ENCODE measurements around the gene TNFAIP2. TPM values are rescaled to one million over a fixed set of nuclear protein-coding genes. Genes with fewer than 3 reads are reported as not detected.

Gene TNFAIP2
- total and polyA plus RNA-seq, 9 donors, result 7.1 to 258 (median 27.4) TPM

DNA sequence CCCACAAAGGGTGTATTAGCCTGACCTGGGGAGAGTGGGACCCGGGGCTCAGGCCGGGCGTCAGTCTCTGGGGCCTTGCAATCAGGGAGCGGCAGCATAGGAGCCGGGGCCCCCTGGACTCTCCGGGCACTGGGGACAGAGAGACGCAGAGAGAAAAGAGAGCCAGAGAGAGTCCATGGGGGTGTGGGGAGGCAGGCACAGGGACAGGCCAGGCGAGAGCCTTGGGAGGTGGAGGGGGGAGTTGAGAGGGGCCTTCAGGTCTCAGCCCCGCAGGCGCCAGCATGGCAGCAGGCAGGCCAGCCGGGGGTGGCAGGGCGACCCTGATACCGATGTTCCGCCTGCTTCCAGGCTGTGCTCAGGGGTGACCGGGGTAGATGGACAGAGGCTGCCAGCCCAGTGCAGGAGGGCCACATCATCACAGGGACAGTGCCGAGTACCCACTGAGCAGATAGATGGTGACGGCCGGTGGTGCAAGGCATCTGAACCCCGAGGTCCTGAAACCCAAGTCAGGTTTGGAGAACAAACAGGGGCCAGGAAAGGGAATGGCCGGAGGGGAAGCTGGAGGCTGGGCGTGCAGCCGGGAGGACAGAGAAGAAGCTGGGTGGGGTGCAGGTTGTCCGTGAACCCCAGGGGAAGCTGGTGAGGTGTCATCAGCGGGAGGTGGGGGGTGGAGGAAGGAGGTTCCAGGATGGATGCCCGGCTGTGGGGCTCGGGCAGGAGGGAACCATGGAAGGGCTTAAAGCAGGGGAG, 25.8 kb upstream of the TNFAIP2 start:
- H3K27me3 ChIP-seq, result no peaks in the 10 kb centered on the region
- no peak for DNase-seq
- no peaks in the 10 kb centered on the region for H3K36me3 ChIP-seq
- intact Hi-C loops (cut with DNase I), result no loop called here
- no peak overlapping the region for H3K4me3 ChIP-seq
- TF ChIP-seq CTCF (IDR thresholded peaks at IDR 0.05), result no peak
- TF ChIP-seq EP300 (IDR thresholded peaks at IDR 0.05), result no peak
- TF ChIP-seq POLR2A (IDR thresholded peaks at IDR 0.05), result no peak
- peaks cover 5% of the 10 kb centered on the region for H3K4me1 ChIP-seq (ENCODE audit: insufficient read depth)
- WGBS, 3 donors, result 88 to 90% (median 88%) methylated on average over 26 of the region's 26 CpGs
- no peak overlapping the region for H3K27ac ChIP-seq
- no peaks in the 10 kb centered on the region for H3K9me3 ChIP-seq

- Histone ChIP-seq H3K27ac (no peak overlapping the region), H3K27me3 (no peaks in the 10 kb centered on the region), H3K36me3 (no peaks in the 10 kb centered on the region), H3K4me3 (no peak overlapping the region), H3K4me1 (ENCODE audit: insufficient read depth) (peaks cover 5% of the 10 kb centered on the region), H3K9me3 (no peaks in the 10 kb centered on the region)
- intact Hi-C loops (cut with DNase I), result no loop called here
- TF ChIP-seq EP300 (IDR thresholded peaks at IDR 0.05) (no peak), POLR2A (IDR thresholded peaks at IDR 0.05) (no peak), CTCF (IDR thresholded peaks at IDR 0.05) (no peak)
- 80 to 84% (median 82%) methylated on average over 31 of the region's 31 CpGs for WGBS, 3 donors
- no peak for DNase-seq
These were observed 25.0 kb upstream of the TNFAIP2 start for GRCh38 chr14:103097994-103098957.

- no peak for TF ChIP-seq CTCF (IDR thresholded peaks at IDR 0.05)
- TF ChIP-seq EP300 (IDR thresholded peaks at IDR 0.05), result no peak
- TF ChIP-seq POLR2A (IDR thresholded peaks at IDR 0.05), result no peak
- H3K27me3 ChIP-seq, result no peaks in the 10 kb centered on the region
- H3K4me1 ChIP-seq (ENCODE audit: insufficient read depth), result peaks cover 7% of the 10 kb centered on the region
- H3K36me3 ChIP-seq, result no peaks in the 10 kb centered on the region
- no peaks in the 10 kb centered on the region for H3K9me3 ChIP-seq
- H3K4me3 ChIP-seq, result no peak overlapping the region
- intact Hi-C loops (cut with DNase I), result no loop called here
- no peak overlapping the region for H3K27ac ChIP-seq
- no peak for DNase-seq
- 28 to 48% (median 39%) methylated on average over 12 of the region's 12 CpGs for WGBS, 3 donors
These were observed 24.1 kb upstream of the TNFAIP2 start for GRCh38 chr14:103099081-103099732.

GRCh38 chr14:103099733-103100280, 23.5 kb upstream of the TNFAIP2 start:
- H3K4me3 ChIP-seq, result no peak overlapping the region
- H3K27me3 ChIP-seq, result no peaks in the 10 kb centered on the region
- DNase-seq, result no peak
- peaks cover 5% of the 10 kb centered on the region for H3K4me1 ChIP-seq (ENCODE audit: insufficient read depth)
- WGBS, 3 donors, result 78 to 84% (median 82%) methylated on average over 7 to 8 of the region's 8 CpGs
- intact Hi-C loops (cut with DNase I), result loop anchor here in 1 of 4 donors (5.0 kb wide), 1 partner anchor 192 kb away; no protein-coding TSS in a partner anchor
- no peaks in the 10 kb centered on the region for H3K9me3 ChIP-seq
- TF ChIP-seq EP300 (IDR thresholded peaks at IDR 0.05) (no peak), CTCF (IDR thresholded peaks at IDR 0.05) (no peak), POLR2A (IDR thresholded peaks at IDR 0.05) (no peak)
- no peak overlapping the region for H3K27ac ChIP-seq
- no peaks in the 10 kb centered on the region for H3K36me3 ChIP-seq

Data from ovary (tissue), 9 donors.